Stimulated activated CD4-positive, alpha-beta T cell treated with anti-CD3 and anti-CD28 coated beads, TNF-alpha, amount 100 ng/mL, for 4 hours (primary cell): Measurements from ENCODE around the gene PVALEF.
"Not testable (repeated sequence)": the region's sequence is repeated elsewhere in the genome, so short reads cannot be mapped to it uniquely, and the experiment has no call there.

Experiments
- DNase-seq, 3 experiments: peaks; one replicate each; pipeline ENCODE4 v3.0.0-alpha.2; 2020; ENCODE audit warnings: low read depth in 3 of 3

PVALEF gene

DNA sequence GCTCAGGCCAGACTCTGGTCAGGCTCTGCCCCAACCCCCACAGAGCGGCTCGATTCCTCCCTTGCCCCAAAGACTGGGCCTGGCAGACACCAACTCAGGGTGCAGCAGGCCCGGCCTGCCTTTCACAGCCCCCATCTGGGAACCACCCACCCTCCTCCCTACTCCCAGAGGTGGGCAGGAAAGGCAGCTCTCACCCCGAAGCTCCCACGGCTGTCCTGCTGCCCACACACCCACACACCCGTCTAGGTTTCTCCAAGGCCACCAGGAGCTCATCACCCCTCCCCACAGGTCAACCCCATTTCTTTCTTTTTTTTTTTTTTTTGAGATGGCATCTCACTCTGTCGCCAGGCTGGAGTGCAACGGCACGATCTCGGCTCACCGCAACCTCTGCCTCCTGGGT is 53.7 kb downstream of the PVALEF start:
- no peak for DNase-seq

DNA sequence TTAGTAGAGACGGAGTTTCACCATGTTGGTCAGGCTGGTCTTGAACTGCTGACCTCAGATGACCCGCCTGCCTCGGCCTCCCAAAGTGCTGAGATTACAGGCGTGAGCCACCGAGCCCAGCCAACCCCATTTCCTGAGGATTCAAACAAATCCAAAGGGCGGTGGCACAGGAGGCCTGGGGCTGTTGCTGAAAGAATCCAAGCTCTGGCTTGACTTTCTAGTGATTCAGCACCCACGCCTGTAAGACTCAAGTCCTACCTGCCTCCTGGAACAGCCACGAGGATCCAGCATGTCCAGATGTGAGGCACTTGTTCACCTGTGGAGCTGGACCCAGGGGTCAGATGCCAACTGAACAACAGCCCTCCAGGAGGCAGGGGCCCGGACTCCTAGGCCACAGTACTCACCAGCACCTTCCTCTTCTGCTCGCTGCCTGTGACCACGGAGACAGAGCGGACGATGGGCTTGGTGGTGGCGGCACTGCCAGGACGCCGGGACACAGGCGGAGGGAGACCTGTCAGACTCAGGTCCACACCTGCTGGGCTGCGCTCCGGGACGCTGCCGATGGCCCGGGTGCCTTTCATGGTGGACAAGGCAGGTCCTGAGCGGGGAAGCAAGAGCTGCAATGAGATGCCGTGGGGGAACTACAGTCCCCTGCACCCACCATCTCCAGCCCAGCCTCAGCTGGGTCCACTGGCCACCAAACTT is 54.3 kb downstream of the PVALEF start:
- no peak for DNase-seq

DNA sequence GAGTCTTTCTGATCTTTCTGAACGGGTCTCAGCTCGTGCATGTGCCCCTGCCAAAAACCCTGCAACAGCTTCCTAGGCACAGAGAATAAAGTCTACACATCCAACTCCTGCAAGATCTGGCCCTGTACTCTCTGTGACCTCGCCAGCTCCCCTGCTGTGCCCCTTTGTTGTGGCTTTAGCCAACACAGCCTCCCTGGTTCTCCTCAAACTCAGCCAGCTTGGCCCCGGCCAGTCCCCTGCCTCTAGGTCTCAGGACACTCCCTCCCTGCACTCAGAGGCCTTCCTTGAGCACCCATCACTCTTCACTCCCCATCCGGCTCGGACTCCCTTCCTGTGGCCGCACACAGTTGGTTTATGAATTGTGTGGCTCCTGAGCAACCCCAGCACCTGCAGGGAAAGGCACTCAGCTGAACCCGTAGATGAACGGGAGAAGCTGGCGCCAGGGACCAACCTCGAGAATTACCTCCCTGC is 56.1 kb downstream of the PVALEF start:
- no peak for DNase-seq

- no peak for DNase-seq
Measured at GRCh38 chr17:81221842-81222619, 56.7 kb downstream of the PVALEF start.

DNA sequence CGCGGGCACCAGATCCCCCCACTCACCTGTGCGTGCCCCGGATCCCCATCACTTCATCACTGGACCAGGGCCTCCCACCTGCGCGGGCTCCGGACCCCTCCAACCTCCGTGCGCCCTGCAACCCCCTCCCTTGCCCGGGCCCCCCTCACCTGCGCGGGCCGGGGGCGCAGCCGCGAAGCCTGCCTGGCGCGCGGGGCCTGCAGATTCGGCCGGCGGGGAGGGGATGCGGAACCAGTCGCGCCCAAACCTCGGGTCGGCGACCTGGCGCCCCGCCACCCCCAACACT is 57.3 kb downstream of the PVALEF start:
- no peak for DNase-seq

DNA sequence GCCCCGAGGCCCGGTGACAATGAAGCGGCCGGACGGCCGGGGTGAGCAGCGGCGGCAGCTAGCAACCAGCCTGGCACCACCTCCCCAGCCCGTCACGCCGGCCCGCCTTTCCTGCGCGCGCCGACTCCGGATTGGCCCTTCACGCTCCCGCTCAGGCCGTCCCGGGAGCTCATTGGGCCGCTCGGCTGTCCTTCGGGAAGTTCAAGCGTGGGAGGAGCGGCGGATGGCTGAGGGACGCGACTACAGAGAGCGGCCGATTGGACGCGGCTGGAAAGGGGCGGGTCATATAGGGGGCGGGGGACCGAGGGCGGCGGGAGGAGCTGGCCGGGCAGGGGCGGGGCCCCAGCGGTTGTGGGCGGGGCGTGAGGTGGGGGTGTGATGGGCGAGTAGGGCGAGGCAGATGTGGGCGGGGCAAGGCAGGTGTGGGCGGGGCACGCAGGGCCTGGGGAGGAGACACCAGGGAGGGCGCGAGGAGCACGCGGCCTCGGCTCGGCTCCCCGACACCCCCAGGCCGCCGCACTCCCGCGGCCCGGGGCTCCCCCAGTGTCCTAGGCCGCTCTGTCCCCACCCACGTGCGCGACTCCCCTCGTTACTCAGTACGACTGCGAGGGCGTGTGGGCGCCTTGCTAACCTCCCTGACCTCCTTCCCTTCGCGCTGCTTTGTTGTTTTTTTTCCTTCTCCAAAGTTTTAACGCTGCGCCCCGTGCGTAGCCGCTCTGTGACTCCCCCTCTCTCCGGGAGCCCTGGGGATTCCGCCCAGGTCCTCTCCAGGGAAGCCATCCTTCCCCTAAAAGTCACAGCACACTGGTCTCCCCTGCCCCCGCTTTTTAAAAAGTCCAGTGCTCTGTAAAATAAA is 57.8 kb downstream of the PVALEF start, which contains the start of gene CEP131:
CEP131 (minus strand) TSS at position 60 of the 856 bp plus-strand sequence. CDS start 2,909 bp downstream, outside the sequence.
- peak; percentile 100 for DNase-seq

DNA sequence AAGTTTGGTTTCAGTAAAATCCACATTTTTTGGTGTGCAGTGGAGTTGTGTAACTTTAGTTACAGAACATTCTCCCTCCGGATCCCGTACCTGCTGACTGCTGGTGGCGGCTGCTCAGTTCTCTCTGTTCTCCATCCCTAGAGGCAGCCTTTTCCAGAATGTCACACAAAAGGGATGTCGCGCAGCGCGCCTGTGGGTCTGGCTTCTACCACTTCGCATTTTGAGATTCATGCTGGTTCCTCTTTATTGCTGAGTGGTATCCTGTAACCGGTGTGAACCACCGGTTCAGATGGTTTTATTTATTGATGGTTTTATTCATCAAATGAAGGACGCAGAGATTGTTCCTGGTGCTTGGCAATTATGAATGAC is 58.4 kb downstream of the PVALEF start:
- no peak for DNase-seq

DNA sequence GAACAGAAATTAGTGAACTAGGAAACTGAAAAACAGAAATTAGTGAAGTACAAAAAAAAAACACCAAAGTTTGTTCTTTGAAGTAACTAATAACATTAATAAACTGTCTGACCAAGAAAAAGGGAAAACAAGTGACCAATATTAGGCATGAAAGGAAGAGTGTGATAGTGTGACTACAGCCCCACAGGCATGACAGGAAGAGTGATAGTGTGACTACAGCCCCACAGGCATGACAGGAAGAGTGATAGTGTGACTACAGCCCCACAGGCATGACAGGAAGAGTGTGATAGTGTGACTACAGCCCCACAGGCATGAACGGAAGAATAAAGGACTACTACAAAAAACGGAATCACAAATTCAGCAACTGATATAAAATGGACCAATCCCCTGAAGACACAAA is 62.3 kb downstream of the PVALEF start:
- DNase-seq, result not testable (repeated sequence)

DNA sequence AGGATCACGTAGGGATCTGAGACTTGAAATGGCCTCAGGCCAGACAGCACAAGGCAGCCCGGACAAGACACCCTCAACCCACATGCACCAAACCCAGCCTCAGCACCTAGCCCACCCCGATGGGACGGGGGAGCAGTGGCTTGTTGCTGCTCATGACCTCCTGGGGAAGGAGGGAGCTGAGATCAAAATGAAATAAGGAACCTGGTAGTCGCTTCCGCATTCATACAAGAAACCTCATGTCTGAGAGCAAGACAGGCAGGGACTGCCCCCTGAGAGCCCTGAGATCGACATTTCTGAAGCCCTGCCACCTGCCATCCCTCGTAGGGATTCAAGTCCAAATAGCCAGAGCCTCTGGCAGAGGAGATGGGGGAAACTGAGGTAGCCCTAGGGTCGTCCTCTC is 63.1 kb downstream of the PVALEF start:
- no peak for DNase-seq

- no peak for DNase-seq
Measured at GRCh38 chr17:81228834-81229665, 63.7 kb downstream of the PVALEF start.

GRCh38 chr17:81229666-81229920 is 64.3 kb downstream of the PVALEF start:
- no peak for DNase-seq

GRCh38 chr17:81230043-81230820 is 64.9 kb downstream of the PVALEF start:
- no peak for DNase-seq

DNA sequence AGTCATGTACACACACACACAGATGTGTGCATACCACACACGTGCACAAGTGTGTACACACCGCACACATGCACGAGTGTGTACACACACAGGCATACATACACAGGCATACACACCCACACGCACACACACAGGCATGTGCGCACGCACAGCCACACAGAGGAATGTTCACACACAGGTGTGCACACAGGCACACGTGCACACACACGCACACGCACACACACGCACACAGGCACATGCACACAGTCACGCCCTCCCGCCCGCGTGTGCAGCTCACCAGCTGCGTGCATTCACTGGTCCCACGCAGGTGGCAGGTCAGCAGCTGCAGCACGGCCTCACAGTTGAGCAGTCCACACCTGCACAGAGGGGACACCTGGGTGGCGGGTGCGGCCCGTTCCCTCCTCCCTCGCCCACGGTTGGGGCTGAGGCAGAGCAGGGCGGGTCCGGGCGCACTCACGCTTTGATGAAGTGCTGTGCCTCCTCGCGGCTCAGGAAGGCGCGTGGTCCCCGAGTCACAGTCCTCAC is 65.9 kb downstream of the PVALEF start:
- DNase-seq, result no peak

- no peak for DNase-seq
Measured at GRCh38 chr17:81231766-81232581, 66.7 kb downstream of the PVALEF start.
